GM12864 (cell line): ENCODE data around the gene HHATL.

Source experiments
- DNase-seq: peaks from one replicate; pipeline ENCODE4 v3.0.0-alpha.2; 2011; ENCODE audit warnings: low read depth
- H3K4me3 ChIP-seq: 2 replicates; pipeline ENCODE4 v1.5.1; 2011; ENCODE audit warnings: mild to moderate bottlenecking, low read depth, low read length, control low read depth
- CTCF ChIP-seq: IDR thresholded peaks from 2 replicates; pipeline ENCODE4 v1.5.1; 2011; ENCODE audit warnings: low read depth, mild to moderate bottlenecking, moderate library complexity, low read length, control low read depth, inconsistent platforms; ENCODE audit errors: missing control alignments

Gene HHATL

GRCh38 chr3:42672515-42672914, 30.1 kb downstream of the HHATL start:
- no peak overlapping the region for H3K4me3 ChIP-seq
- DNase-seq = no peak
- TF ChIP-seq CTCF = no peak

- TF ChIP-seq CTCF = no peak
- H3K4me3 ChIP-seq = no peak overlapping the region
- no peak for DNase-seq
Measured at GRCh38 chr3:42670670-42671069, 31.9 kb downstream of the HHATL start.

- DNase-seq = no peak
- TF ChIP-seq CTCF = no peak
- no peak overlapping the region for H3K4me3 ChIP-seq
Measured at GRCh38 chr3:42670051-42670576, 32.5 kb downstream of the HHATL start.

- no peak for DNase-seq
- no peak overlapping the region for H3K4me3 ChIP-seq
- no peak for TF ChIP-seq CTCF
Measured at GRCh38 chr3:42668793-42669217, 33.8 kb downstream of the HHATL start.

- H3K4me3 ChIP-seq = no peak overlapping the region
- no peak for DNase-seq
- no peak for TF ChIP-seq CTCF
Measured at GRCh38 chr3:42668413-42668760, 34.2 kb downstream of the HHATL start.

GRCh38 chr3:42667523-42668412, 34.8 kb downstream of the HHATL start:
- DNase-seq = no peak
- no peak overlapping the region for H3K4me3 ChIP-seq
- no peak for TF ChIP-seq CTCF
